Measurements from ENCODE around the gene MAP4K2.

Gene MAP4K2

GRCh38 chr11:64766881-64767280 is 36.1 kb downstream of the MAP4K2 start:
- no peak for DNase-seq

- no peak for DNase-seq
Measured at GRCh38 chr11:64765851-64766665, 37.0 kb downstream of the MAP4K2 start.

GRCh38 chr11:64765291-64765850 is 37.6 kb downstream of the MAP4K2 start:
- no peak for DNase-seq

GRCh38 chr11:64764753-64765152 is 38.3 kb downstream of the MAP4K2 start:
- no peak for DNase-seq

- DNase-seq = no peak
Measured at GRCh38 chr11:64764040-64764611, 38.9 kb downstream of the MAP4K2 start.

- no peak for DNase-seq
Measured at GRCh38 chr11:64763526-64764039, 39.4 kb downstream of the MAP4K2 start.

GRCh38 chr11:64762674-64763525 is 40.1 kb downstream of the MAP4K2 start:
- DNase-seq = no peak

GRCh38 chr11:64762277-64762673 is 40.7 kb downstream of the MAP4K2 start:
- DNase-seq = no peak

GRCh38 chr11:64760759-64761420 is 42.1 kb downstream of the MAP4K2 start:
- no peak for DNase-seq

- no peak for DNase-seq
Measured at GRCh38 chr11:64759722-64760719, 43.0 kb downstream of the MAP4K2 start, which contains the start of gene PYGM. Gene PYGM (minus strand): TSS chr11:64759974. CDS start chr11:64759898, 76 bp downstream.

GRCh38 chr11:64759131-64759721 is 43.8 kb downstream of the MAP4K2 start:
- DNase-seq = no peak

- DNase-seq = no peak
Measured at GRCh38 chr11:64758330-64759079, 44.5 kb downstream of the MAP4K2 start.

- no peak for DNase-seq
Measured at GRCh38 chr11:64757549-64758329, 45.3 kb downstream of the MAP4K2 start.

GRCh38 chr11:64755681-64756361 is 47.2 kb downstream of the MAP4K2 start:
- DNase-seq = no peak

GRCh38 chr11:64754919-64755662 is 47.9 kb downstream of the MAP4K2 start:
- DNase-seq = no peak

- no peak for DNase-seq
Measured at GRCh38 chr11:64754124-64754918, 48.7 kb downstream of the MAP4K2 start.

All from NCI-H1105 treated with DMSO at 0.1 percent for 48 hours (cell line).